Calu3 (cell line): Measurements from ENCODE around the gene WNT7A. TPM values are rescaled to one million over a fixed set of nuclear protein-coding genes. Genes with fewer than 3 reads are reported as not detected.

ENCODE experiments used
- BruUV-seq: library from RNA; stranded (reverse); fragments of 400-500 nt; replicated peaks from 2 replicates; lab custom pipeline; 2021; lab: Mats Ljungman, UMichigan
- CTCF ChIA-PET: fragments of 300-600 bp; sonication (Branson Sonifier 250); formaldehyde crosslinking; loops from one replicate; lab custom pipeline; 2022; ENCODE audit warnings: antibody characterized with exemption; lab: Charles Lee
- DNase-seq: peaks from one replicate; pipeline ENCODE4 v3.0.0; 2022
- H3K27ac Mint-ChIP-seq: one replicate; pipeline ENCODE4 v1.8.0; 2022; ENCODE audit warnings: mixed read lengths; ENCODE audit not compliant: unreplicated experiment
- H3K27me3 Mint-ChIP-seq: one replicate; pipeline ENCODE4 v1.8.0; 2022; ENCODE audit warnings: mixed read lengths; ENCODE audit not compliant: unreplicated experiment
- H3K36me3 Mint-ChIP-seq: one replicate; pipeline ENCODE4 v1.8.0; 2022; ENCODE audit warnings: mild to moderate bottlenecking, moderate library complexity, mixed read lengths; ENCODE audit not compliant: insufficient read depth, unreplicated experiment
- H3K4me1 Mint-ChIP-seq: one replicate; pipeline ENCODE4 v1.8.0; 2022; ENCODE audit warnings: mild to moderate bottlenecking, low read depth, mixed read lengths; ENCODE audit not compliant: unreplicated experiment
- H3K4me3 Mint-ChIP-seq: one replicate; pipeline ENCODE4 v1.8.0; 2022; ENCODE audit warnings: mild to moderate bottlenecking, low read depth, moderate library complexity, mixed read lengths; ENCODE audit not compliant: unreplicated experiment
- H3K9me3 Mint-ChIP-seq: one replicate; pipeline ENCODE4 v1.8.0; 2022; ENCODE audit warnings: low read depth, mixed read lengths; ENCODE audit not compliant: unreplicated experiment
- CTCF ChIP-seq: fragments of 200-600 bp; IDR thresholded peaks from one replicate; pipeline ENCODE4 v1.8.0; 2022; ENCODE audit warnings: antibody characterized with exemption; ENCODE audit not compliant: unreplicated experiment
- intact Hi-C: fragments of 100-400 bp; cut with micrococcal nuclease; formaldehyde crosslinking; loops from one replicate; pipeline ENCODE4 v1.10.0; 2022; ENCODE audit not compliant: unreplicated experiment
- total RNA-seq: library from RNA; stranded (reverse); gene quantifications from 2 replicates; pipeline ENCODE4 v1.2.3, GENCODE V29; 2022

The WNT7A gene
- total RNA-seq, 1 experiment from 2014 or later = 3.5 TPM

DNA sequence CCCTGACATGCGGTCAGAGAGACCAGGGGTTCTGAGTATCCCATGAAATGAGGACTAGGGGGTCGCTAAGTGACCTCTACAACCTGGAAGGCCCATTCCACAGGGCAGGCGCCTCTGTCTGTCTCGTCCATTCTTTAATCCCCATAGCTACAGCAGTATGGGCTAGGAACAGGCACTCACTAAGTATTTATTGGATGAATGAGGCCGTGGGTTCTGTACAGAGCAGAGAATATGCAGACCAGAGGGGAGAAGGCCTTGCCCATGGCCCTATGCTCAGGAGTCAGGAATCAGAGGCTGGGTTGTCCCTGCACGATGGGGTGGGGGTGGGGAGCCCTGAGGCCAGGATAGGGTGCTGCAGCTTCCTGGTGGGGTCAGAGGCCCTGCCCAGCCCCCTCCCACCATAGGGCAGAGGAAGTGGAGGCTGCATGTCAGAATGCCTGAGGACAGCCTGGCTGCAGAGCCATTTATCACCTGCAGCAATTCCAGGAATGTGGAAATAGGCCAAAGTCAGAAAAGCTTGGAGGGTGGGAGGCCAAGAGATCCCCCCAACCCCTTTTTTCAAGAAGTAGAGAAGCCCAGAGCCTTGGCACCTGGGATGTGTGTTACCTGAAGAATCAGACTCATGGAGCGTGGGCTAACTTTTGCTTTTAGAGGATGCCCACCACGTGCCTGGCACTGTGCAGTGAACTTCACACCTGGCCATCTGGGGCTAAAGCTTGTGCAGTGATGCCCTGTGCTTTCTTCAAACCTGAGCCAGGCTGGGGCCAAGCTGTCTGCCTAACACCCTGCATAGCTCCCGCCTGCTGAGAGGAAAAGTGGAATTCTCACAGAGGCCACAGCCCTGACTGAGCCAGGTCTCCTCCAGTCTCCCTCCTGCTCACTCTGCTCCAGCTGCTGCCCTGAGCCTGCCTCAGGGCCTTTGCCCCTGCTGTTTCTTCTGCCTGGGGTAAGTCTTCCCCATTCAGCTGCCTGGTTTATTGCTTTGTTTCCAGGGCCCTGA is 109.4 kb downstream of the WNT7A start:
- H3K27ac Mint-ChIP-seq = no peak overlapping the region
- H3K4me1 Mint-ChIP-seq = no peaks in the 10 kb centered on the region
- no peak overlapping the region for H3K4me3 Mint-ChIP-seq
- intact Hi-C loops = no loop called here
- H3K36me3 Mint-ChIP-seq = no peaks in the 10 kb centered on the region
- peaks cover 51% of the 10 kb centered on the region for H3K27me3 Mint-ChIP-seq
- no TSS peak for BruUV-seq
- CTCF ChIA-PET = no interaction called here
- TF ChIP-seq CTCF = no peak
- no peaks in the 10 kb centered on the region for H3K9me3 Mint-ChIP-seq
- no peak for DNase-seq

DNA sequence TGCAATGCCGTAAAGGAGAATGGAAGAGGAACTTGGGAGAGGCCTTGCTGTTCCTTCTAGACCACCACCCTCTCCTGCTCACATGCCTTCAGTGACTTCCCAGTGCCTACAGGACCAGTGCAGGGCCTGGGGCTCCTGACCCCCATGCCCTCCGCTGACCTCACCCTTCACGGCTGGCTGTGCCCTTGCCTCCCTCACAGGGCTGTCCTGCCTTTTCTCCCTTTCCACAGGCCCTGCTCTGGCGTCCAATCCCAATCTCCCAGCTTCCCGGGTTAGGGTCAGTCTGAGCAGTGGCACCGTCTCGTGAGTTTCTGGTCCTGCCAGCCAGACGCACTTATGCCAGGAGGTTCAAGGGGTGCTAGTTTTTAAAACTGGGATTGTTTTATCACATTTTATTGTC is 110.4 kb downstream of the WNT7A start:
- no peak for DNase-seq
- CTCF ChIA-PET = no interaction called here
- intact Hi-C loops = no loop called here
- Mint-ChIP-seq H3K27me3 (peaks cover 51% of the 10 kb centered on the region), H3K36me3 (no peaks in the 10 kb centered on the region), H3K4me1 (no peaks in the 10 kb centered on the region), H3K9me3 (no peaks in the 10 kb centered on the region), H3K4me3 (no peak overlapping the region), H3K27ac (no peak overlapping the region)
- TF ChIP-seq CTCF = no peak
- BruUV-seq = no TSS peak

DNA sequence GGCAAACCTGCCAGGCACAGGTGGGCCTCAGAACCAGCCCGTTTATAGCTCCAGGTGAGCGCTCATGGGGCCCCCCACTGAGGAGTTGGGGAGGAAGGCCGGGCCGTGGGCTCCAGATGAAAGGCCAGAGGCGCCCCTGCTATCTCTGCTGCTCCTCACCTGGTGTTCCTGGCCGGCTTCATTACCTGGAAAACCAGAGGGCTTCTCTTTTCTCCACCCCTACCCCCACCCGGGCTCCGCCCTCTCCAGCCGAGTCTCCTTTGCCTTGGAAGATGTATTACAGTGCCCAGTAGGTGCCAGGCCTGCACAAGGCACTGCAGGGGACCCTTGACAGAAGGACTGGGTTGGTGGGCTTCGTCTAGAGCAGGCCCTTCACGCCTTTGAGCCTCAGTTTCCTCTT is 111.4 kb downstream of the WNT7A start:
- Mint-ChIP-seq H3K4me1 (no peaks in the 10 kb centered on the region), H3K27ac (no peak overlapping the region)
- no TSS peak for BruUV-seq

DNA sequence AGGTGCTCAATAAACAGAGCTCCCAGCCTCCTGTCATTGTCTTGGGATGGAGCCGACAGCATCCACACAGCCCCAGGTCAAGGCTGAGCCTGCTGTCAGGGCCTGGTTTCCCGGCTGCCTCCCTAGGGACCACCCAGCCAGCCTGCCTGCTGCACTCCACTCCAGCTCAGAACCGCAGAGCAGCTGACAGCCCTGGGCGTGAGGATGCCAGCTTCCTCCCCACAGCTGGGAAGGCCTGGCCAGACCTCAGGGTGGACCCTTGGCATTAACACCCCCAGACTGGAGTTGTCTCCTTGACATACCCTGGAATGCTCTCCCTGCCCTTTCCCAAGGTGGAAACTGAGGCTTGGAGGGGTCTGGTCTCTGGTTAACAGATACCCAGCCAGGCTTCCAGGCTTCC is 112.0 kb downstream of the WNT7A start:
- Mint-ChIP-seq H3K9me3 (no peaks in the 10 kb centered on the region), H3K27me3 (peaks cover 51% of the 10 kb centered on the region), H3K4me3 (no peak overlapping the region), H3K27ac (no peak overlapping the region), H3K4me1 (no peaks in the 10 kb centered on the region), H3K36me3 (no peaks in the 10 kb centered on the region)
- intact Hi-C loops = no loop called here
- no peak for TF ChIP-seq CTCF
- no peak for DNase-seq
- BruUV-seq = no TSS peak
- CTCF ChIA-PET = no interaction called here

More for the DNA sequence above, 111.4 kb downstream of the WNT7A start:
- no peaks in the 10 kb centered on the region for H3K9me3 Mint-ChIP-seq
- DNase-seq = no peak
- H3K36me3 Mint-ChIP-seq = no peaks in the 10 kb centered on the region
- peaks cover 51% of the 10 kb centered on the region for H3K27me3 Mint-ChIP-seq
- TF ChIP-seq CTCF = no peak
- CTCF ChIA-PET = no interaction called here
- no peak overlapping the region for H3K4me3 Mint-ChIP-seq
- intact Hi-C loops = no loop called here
